HTERT RPE-1 (cell line): Measurements from ENCODE around the gene CLDN11.

Experiments used
- in situ Hi-C: fragments of 300-500 bp; cut with MboI; formaldehyde crosslinking; loops from 4 replicates; pipeline ENCODE4 v1.14.3; 2020; ENCODE audit warnings: low sequenced_read_pairs

CLDN11 gene

GRCh38 chr3:170426240-170426797, 7.7 kb downstream of the CLDN11 start:
- in situ Hi-C loops, result no loop called here

GRCh38 chr3:170428095-170428494, 9.4 kb downstream of the CLDN11 start:
- in situ Hi-C loops, result no loop called here

GRCh38 chr3:170429050-170429449, 10.4 kb downstream of the CLDN11 start:
- in situ Hi-C loops, result no loop called here

- in situ Hi-C loops, result no loop called here
Measured at GRCh38 chr3:170431054-170431453, 12.4 kb downstream of the CLDN11 start.

GRCh38 chr3:170432416-170432815, 13.7 kb downstream of the CLDN11 start:
- in situ Hi-C loops, result no loop called here

- in situ Hi-C loops, result no loop called here
Measured at GRCh38 chr3:170436697-170437096, 18.0 kb downstream of the CLDN11 start.

- in situ Hi-C loops, result no loop called here
Measured at GRCh38 chr3:170437176-170437575, 18.5 kb downstream of the CLDN11 start.

GRCh38 chr3:170437696-170438407, 19.2 kb downstream of the CLDN11 start:
- in situ Hi-C loops, result no loop called here

- in situ Hi-C loops, result no loop called here
Measured at GRCh38 chr3:170438836-170439235, 20.2 kb downstream of the CLDN11 start.

GRCh38 chr3:170440344-170440743, 21.7 kb downstream of the CLDN11 start:
- in situ Hi-C loops, result no loop called here

- in situ Hi-C loops, result no loop called here
Measured at GRCh38 chr3:170441412-170441811, 22.7 kb downstream of the CLDN11 start.

GRCh38 chr3:170442947-170443346, 24.3 kb downstream of the CLDN11 start:
- in situ Hi-C loops, result no loop called here

- in situ Hi-C loops, result no loop called here
Measured at GRCh38 chr3:170443457-170443856, 24.8 kb downstream of the CLDN11 start.

GRCh38 chr3:170448584-170448983, 29.9 kb downstream of the CLDN11 start:
- in situ Hi-C loops, result no loop called here

- in situ Hi-C loops, result no loop called here
Measured at GRCh38 chr3:170450039-170450438, 31.4 kb downstream of the CLDN11 start.

- in situ Hi-C loops, result no loop called here
Measured at GRCh38 chr3:170454509-170454908, 35.8 kb downstream of the CLDN11 start.

- in situ Hi-C loops, result no loop called here
Measured at GRCh38 chr3:170458285-170458684, 39.6 kb downstream of the CLDN11 start.

- in situ Hi-C loops, result no loop called here
Measured at GRCh38 chr3:170463011-170463410, 44.3 kb downstream of the CLDN11 start.

GRCh38 chr3:170465955-170466354, 47.3 kb downstream of the CLDN11 start:
- in situ Hi-C loops, result no loop called here

GRCh38 chr3:170467007-170467406, 48.3 kb downstream of the CLDN11 start:
- in situ Hi-C loops, result no loop called here

- in situ Hi-C loops, result no loop called here
Measured at GRCh38 chr3:170467571-170468147, 49.0 kb downstream of the CLDN11 start.
